ENCODE measurements around the gene GPR139.

GRCh38 chr16:20061132-20061531 is 12.6 kb downstream of the GPR139 start:
- TF ChIP-seq CTCF (IDR thresholded peaks at IDR 0.05) = no peak
- no peak for TF ChIP-seq POLR2A (IDR thresholded peaks at IDR 0.05)

Measured in thyroid gland (tissue), 4 donors.